GM12892 (cell line): ENCODE data around the gene RASA4B.
"Not testable (repeated sequence)": the region's sequence is repeated elsewhere in the genome, so short reads cannot be mapped to it uniquely, and the experiment has no call there.

ENCODE experiments used
- POLR2A ChIP-seq: IDR thresholded peaks from 2 replicates; pipeline ENCODE4 v1.6.1; 2011; ENCODE audit warnings: low read depth, low read length, control low read depth
- POLR2AphosphoS5 ChIP-seq: IDR thresholded peaks from 2 replicates; pipeline ENCODE4 v1.6.1; 2011; ENCODE audit warnings: low read depth, low read length, control low read depth
- TAF1 ChIP-seq: IDR thresholded peaks from 2 replicates; pipeline ENCODE4 v1.6.1; 2011; ENCODE audit warnings: low read depth, mild to moderate bottlenecking, control low read depth, low read length, borderline replicate concordance

- TF ChIP-seq POLR2A, POLR2AphosphoS5, TAF1: not testable (repeated sequence)
Observed at GRCh38 chr7:102503141-102503540, 14.4 kb downstream of the RASA4B start.
